Hepatic stellate cell (primary cell): ENCODE data around the gene CXCL10.
"Not testable (repeated sequence)": the region's sequence is repeated elsewhere in the genome, so short reads cannot be mapped to it uniquely, and the experiment has no call there.

Experiments used
- DNase-seq: peaks from one replicate; pipeline ENCODE4 v3.0.0; 2011; ENCODE audit warnings: low spot score

Gene CXCL10

GRCh38 chr4:76028350-76028765 is 5.1 kb upstream of the CXCL10 start:
- DNase-seq, result no peak

GRCh38 chr4:76024065-76024464 is 768 bp upstream of the CXCL10 start:
- no peak for DNase-seq

- no peak for DNase-seq
These were observed 620 bp downstream of the CXCL10 start for GRCh38 chr4:76022677-76023076.

GRCh38 chr4:76022031-76022430 is 1.3 kb downstream of the CXCL10 start:
- no peak for DNase-seq

- DNase-seq, result no peak
These were observed 6.1 kb downstream of the CXCL10 start for GRCh38 chr4:76017056-76017686.

- no peak for DNase-seq
These were observed 6.9 kb downstream of the CXCL10 start for GRCh38 chr4:76016393-76016792.

GRCh38 chr4:76013540-76013939 is 9.8 kb downstream of the CXCL10 start:
- no peak for DNase-seq

- peak; percentile 9 for DNase-seq
These were observed 10.9 kb downstream of the CXCL10 start for GRCh38 chr4:76012388-76012801.

GRCh38 chr4:76011700-76012387 is 11.5 kb downstream of the CXCL10 start:
- peak; percentile 48 for DNase-seq

GRCh38 chr4:76011018-76011670 is 12.2 kb downstream of the CXCL10 start:
- DNase-seq, result no peak

- DNase-seq, result no peak
These were observed 12.7 kb downstream of the CXCL10 start for GRCh38 chr4:76010576-76010975.

- DNase-seq, result no peak
These were observed 14.0 kb downstream of the CXCL10 start for GRCh38 chr4:76009311-76009710.

GRCh38 chr4:76007089-76007862 is 16.0 kb downstream of the CXCL10 start, which contains the start of gene CXCL9:
CXCL9 (minus strand) TSS chr4:76007509; CDS start chr4:76007449, 60 bp downstream.
- DNase-seq, result no peak

- DNase-seq, result no peak
These were observed 19.7 kb downstream of the CXCL10 start for GRCh38 chr4:76003620-76004019.

GRCh38 chr4:76003035-76003434 is 20.3 kb downstream of the CXCL10 start:
- no peak for DNase-seq

GRCh38 chr4:76002176-76002575 is 21.1 kb downstream of the CXCL10 start:
- DNase-seq, result no peak

- no peak for DNase-seq
These were observed 21.6 kb downstream of the CXCL10 start for GRCh38 chr4:76001700-76002099.

- no peak for DNase-seq
These were observed 23.0 kb downstream of the CXCL10 start for GRCh38 chr4:76000279-76000678.

GRCh38 chr4:75998525-75999147 is 24.7 kb downstream of the CXCL10 start:
- not testable (repeated sequence) for DNase-seq

GRCh38 chr4:75997946-75998345 is 25.4 kb downstream of the CXCL10 start:
- no peak for DNase-seq

GRCh38 chr4:75997081-75997480 is 26.2 kb downstream of the CXCL10 start:
- no peak for DNase-seq

- peak; percentile 14 for DNase-seq
These were observed 27.6 kb downstream of the CXCL10 start for GRCh38 chr4:75995727-75996126.
